ENCODE results near the gene CRY2. TPM values are rescaled to one million over a fixed set of nuclear protein-coding genes. Genes with fewer than 3 reads are reported as not detected.

CRY2 gene
- total and polyA plus RNA-seq, 10 of the 15 experiments (the other 5 are each of a cell fraction or from before 2014, with no cell fraction given) = 1.2 to 14.7 (median 8.1) TPM

- BruUV-seq (replicated peaks) = no TSS peak
- Histone ChIP-seq H3K27ac (ENCODE audit: control insufficient read depth, insufficient read depth) (no peak overlapping the region), H3K4me3 (no peak overlapping the region), H2AFZ (ENCODE audit: control insufficient read depth, low read depth, low read length) (no peak overlapping the region), H3K4me1 (ENCODE audit: control insufficient read depth, insufficient read depth, low read length) (peaks cover 11% of the 10 kb centered on the region), H3K4me2 (ENCODE audit: control insufficient read depth, insufficient read depth) (no peak overlapping the region), H3K27me3 (replicated peaks in 1 of 2; ENCODE audit: control insufficient read depth in 2 of 2, insufficient read depth in 2 of 2, low read length in 1 of 2) (no peaks in the 10 kb centered on the region), H4K20me1 (ENCODE audit: control insufficient read depth, insufficient read depth) (no peaks in the 10 kb centered on the region), H3K9me3 (replicated peaks; ENCODE audit: control insufficient read depth, insufficient read depth, low read length) (no peaks in the 10 kb centered on the region), H3K9ac (ENCODE audit: control insufficient read depth, insufficient read depth, low read length) (no peak overlapping the region), H3K79me2 (ENCODE audit: control insufficient read depth, insufficient read depth, low read length) (peaks cover 10% of the 10 kb centered on the region), H3K36me3 (ENCODE audit: control insufficient read depth in 2 of 2, insufficient read depth in 2 of 2, low read length in 1 of 2) (peaks cover 0 to 8% of the 10 kb centered on the region in 2 experiments)
- RAD21 ChIA-PET (ENCODE audit: unreplicated experiment) = no interaction called here
- in situ Hi-C loops (cut with MboI) = no loop called here
- no peak for TF ChIP-seq HDAC2 (IDR thresholded peaks at IDR 0.05)
- no peak for TF ChIP-seq IRF5 (IDR thresholded peaks at IDR 0.05; ENCODE audit: borderline replicate concordance)
- no peak for TF ChIP-seq SPI1 (IDR thresholded peaks at IDR 0.05; ENCODE audit: borderline replicate concordance, insufficient read depth, low read depth, low read length)
- no peak for TF ChIP-seq SIX5 (IDR thresholded peaks at IDR 0.05; ENCODE audit: low read depth, low read length, severe bottlenecking)
- TF ChIP-seq YY1 (IDR thresholded peaks at IDR 0.05; ENCODE audit: low read depth, low read length) = no peak
- TF ChIP-seq ZBTB40 (IDR thresholded peaks at IDR 0.05; ENCODE audit: borderline replicate concordance) = no peak
- no peak for TF ChIP-seq HSF1 (IDR thresholded peaks at IDR 0.05; ENCODE audit: low read depth, low read length)
- no peak for TF ChIP-seq ZBTB33 (IDR thresholded peaks at IDR 0.05)
- POLR2A ChIA-PET = interaction anchor here (1.2 kb wide), 1 partner anchor 36 kb away, joined by 4 read pairs; the partner anchor contains the start of gene CRY2
- CTCF ChIA-PET = interaction anchor here (0.9 kb wide), 1 partner anchor 31 kb away, joined by 3 read pairs; no protein-coding TSS in a partner anchor
- 97% methylated on average over 8 of the region's 8 CpGs for WGBS (ENCODE audit: insufficient coverage, insufficient replicate concordance, low lambda C conversion rate, missing lambda C conversion rate)
- FAIRE-seq (no peak), ATAC-seq (no peak), DNase-seq (ENCODE audit: low read depth, low spot score) (no peak)
- intact Hi-C loops (cut with micrococcal nuclease; ENCODE audit: unreplicated experiment) = no loop called here
- SMC1A ChIA-PET (ENCODE audit: uncharacterized antibody, unreplicated experiment) = no interaction called here
These were observed 35.5 kb upstream of the CRY2 start for GRCh38 chr11:45811571-45812290.

All from GM12878 (cell line).